ENCODE results near the gene NKAIN2. TPM values are rescaled to one million over a fixed set of nuclear protein-coding genes. Genes with fewer than 3 reads are reported as not detected.
A peak's percentile ranks its signal among the peaks of the same experiment; 100 is the strongest.

Gene NKAIN2
- total RNA-seq, 1 experiment from 2014 or later, result 1.1 TPM

- no peak overlapping the region for H3K4me3 ChIP-seq (ENCODE audit: insufficient read depth, low read depth, low read length)
- no peaks in the 10 kb centered on the region for H3K27me3 ChIP-seq (ENCODE audit: control insufficient read depth, insufficient read depth, low read length)
- no peaks in the 10 kb centered on the region for H3K36me3 ChIP-seq (replicated peaks; ENCODE audit: control insufficient read depth, insufficient read depth, low read length)
- DNase-seq, result no peak
These were observed 964.6 kb downstream of the NKAIN2 start for GRCh38 chr6:124768224-124768623.

DNA sequence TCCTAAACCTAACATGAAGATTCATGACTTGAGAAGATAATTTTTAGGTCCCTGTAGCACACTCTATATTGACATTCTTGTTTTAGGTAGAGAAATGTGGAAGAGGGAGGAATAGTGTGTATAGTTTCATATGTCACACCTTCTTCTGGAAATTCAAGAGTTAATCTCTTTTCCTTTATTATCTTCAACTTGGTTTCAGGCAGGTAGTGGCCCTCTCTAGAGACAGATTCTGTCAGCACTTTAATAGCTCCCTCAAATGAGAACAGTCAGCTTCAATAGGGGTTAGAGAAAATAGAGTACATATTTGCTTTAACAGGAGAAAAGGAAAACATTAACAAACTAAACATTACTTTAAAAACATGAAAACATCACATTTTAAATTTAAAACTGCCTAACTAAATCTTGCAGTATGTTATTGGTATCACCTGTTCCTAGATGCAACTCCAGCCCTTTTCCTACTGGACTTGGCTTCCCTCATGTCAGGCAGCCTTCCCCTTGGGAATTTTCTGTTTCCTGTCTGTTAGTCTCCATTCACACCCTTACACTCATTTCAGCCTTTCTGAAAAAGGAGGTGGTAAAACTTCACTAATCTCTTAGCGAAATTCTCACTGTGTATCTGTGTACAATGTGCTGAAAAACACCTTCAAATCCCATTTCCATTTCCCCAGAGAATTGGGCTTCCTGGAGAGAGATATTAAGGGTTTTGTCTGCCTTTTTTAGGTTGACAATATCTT lies 966.3 kb downstream of the NKAIN2 start:
- no peak for DNase-seq
- Histone ChIP-seq H3K36me3 (replicated peaks; ENCODE audit: control insufficient read depth, insufficient read depth, low read length) (no peaks in the 10 kb centered on the region), H3K27me3 (ENCODE audit: control insufficient read depth, insufficient read depth, low read length) (no peaks in the 10 kb centered on the region), H3K4me3 (ENCODE audit: insufficient read depth, low read depth, low read length) (no peak overlapping the region)

- no peak for DNase-seq
- Histone ChIP-seq H3K36me3 (replicated peaks; ENCODE audit: control insufficient read depth, insufficient read depth, low read length) (no peaks in the 10 kb centered on the region), H3K4me3 (ENCODE audit: insufficient read depth, low read depth, low read length) (no peak overlapping the region), H3K27me3 (ENCODE audit: control insufficient read depth, insufficient read depth, low read length) (no peaks in the 10 kb centered on the region)
These were observed 967.1 kb downstream of the NKAIN2 start for GRCh38 chr6:124770784-124771183.

DNA sequence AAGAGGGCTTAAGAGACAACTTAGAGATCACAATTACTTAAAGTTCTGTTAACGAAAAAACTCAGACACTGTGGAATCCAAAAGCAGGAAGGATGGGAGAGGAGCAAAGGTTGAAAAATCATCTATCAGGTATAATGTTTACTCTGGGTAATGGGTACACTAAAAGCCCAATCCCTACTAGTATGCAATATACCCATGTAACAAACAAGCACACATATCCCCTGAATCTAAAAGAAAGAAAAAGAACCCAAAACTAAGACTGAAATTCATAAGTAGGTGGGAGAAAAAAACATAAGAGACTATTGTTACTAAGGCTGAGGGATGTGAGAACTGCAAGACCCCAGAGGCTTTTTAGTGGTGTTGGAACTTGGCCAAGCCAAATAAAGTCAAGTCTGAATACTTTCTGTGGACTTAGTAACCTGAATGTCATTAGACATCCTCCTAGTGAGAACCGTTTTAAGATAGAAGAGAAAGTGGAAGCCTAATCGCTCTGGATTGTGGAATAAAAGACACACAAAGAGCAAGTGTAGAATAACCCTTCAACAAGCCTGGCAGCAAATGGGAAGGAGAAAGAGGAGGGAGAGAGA lies 969.2 kb downstream of the NKAIN2 start:
- H3K4me3 ChIP-seq (ENCODE audit: insufficient read depth, low read depth, low read length), result no peak overlapping the region
- H3K36me3 ChIP-seq (replicated peaks; ENCODE audit: control insufficient read depth, insufficient read depth, low read length), result no peaks in the 10 kb centered on the region
- DNase-seq, result no peak
- H3K27me3 ChIP-seq (ENCODE audit: control insufficient read depth, insufficient read depth, low read length), result no peaks in the 10 kb centered on the region

DNA sequence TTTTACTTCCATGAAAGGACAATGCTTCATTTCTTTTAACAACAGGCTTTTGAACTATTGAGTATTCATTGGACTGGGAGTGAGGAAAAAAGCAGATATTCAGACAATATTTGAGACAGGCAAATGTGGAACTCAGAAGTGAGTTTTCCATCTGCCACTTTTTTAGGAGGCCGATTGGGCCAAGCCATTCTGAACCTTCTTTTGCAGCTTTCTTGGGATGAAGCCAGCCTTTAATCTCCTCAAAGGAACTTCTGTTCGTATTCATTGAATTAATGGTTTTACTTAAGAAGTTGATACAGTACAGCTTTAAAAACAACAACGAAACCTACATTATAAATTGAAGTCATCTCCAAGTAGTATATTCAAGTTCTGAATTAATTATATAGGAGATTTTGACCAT lies 971.5 kb downstream of the NKAIN2 start:
- Histone ChIP-seq H3K36me3 (replicated peaks; ENCODE audit: control insufficient read depth, insufficient read depth, low read length) (no peaks in the 10 kb centered on the region), H3K4me3 (ENCODE audit: insufficient read depth, low read depth, low read length) (no peak overlapping the region), H3K27me3 (ENCODE audit: control insufficient read depth, insufficient read depth, low read length) (no peaks in the 10 kb centered on the region)
- DNase-seq, result no peak

GRCh38 chr6:124777863-124778262 lies 974.2 kb downstream of the NKAIN2 start:
- no peaks in the 10 kb centered on the region for H3K27me3 ChIP-seq (ENCODE audit: control insufficient read depth, insufficient read depth, low read length)
- H3K36me3 ChIP-seq (replicated peaks; ENCODE audit: control insufficient read depth, insufficient read depth, low read length), result no peaks in the 10 kb centered on the region
- DNase-seq, result no peak
- H3K4me3 ChIP-seq (ENCODE audit: insufficient read depth, low read depth, low read length), result no peak overlapping the region

GRCh38 chr6:124780623-124781022 lies 977.0 kb downstream of the NKAIN2 start:
- no peak for DNase-seq

GRCh38 chr6:124783344-124783743 lies 979.7 kb downstream of the NKAIN2 start:
- no peak for DNase-seq

More at GRCh38 chr6:124780623-124781022, 977.0 kb downstream of the NKAIN2 start:
- no peak overlapping the region for H3K4me3 ChIP-seq (ENCODE audit: insufficient read depth, low read depth, low read length)
- no peaks in the 10 kb centered on the region for H3K27me3 ChIP-seq (ENCODE audit: control insufficient read depth, insufficient read depth, low read length)
- no peaks in the 10 kb centered on the region for H3K36me3 ChIP-seq (replicated peaks; ENCODE audit: control insufficient read depth, insufficient read depth, low read length)

DNA sequence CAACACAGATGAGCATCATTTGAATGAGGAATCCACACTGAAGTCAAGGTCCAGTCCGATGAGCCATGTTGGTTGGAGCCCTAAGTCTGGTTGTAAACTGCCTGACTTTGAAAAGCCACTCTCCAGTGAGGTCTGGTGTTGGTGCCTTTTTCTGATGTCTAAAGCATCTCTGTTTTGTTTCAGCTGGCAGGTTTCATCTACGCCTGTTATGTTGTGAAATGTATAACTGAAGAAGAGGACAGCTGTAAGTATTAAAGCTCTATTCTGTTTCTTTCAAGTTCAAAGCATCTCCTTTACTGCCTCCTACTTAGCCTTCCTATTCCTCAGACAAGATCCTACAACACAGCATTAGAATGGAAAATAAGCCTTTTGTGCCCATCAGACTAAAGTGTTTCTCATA lies 987.5 kb downstream of the NKAIN2 start:
- no peak for DNase-seq
- H3K36me3 ChIP-seq (replicated peaks; ENCODE audit: control insufficient read depth, insufficient read depth, low read length), result no peaks in the 10 kb centered on the region
- no peaks in the 10 kb centered on the region for H3K27me3 ChIP-seq (ENCODE audit: control insufficient read depth, insufficient read depth, low read length)
- H3K4me3 ChIP-seq (ENCODE audit: insufficient read depth, low read depth, low read length), result no peak overlapping the region

More at GRCh38 chr6:124783344-124783743, 979.7 kb downstream of the NKAIN2 start:
- Histone ChIP-seq H3K4me3 (ENCODE audit: insufficient read depth, low read depth, low read length) (no peak overlapping the region), H3K36me3 (replicated peaks; ENCODE audit: control insufficient read depth, insufficient read depth, low read length) (no peaks in the 10 kb centered on the region), H3K27me3 (ENCODE audit: control insufficient read depth, insufficient read depth, low read length) (no peaks in the 10 kb centered on the region)

GRCh38 chr6:124792386-124792785 lies 988.7 kb downstream of the NKAIN2 start:
- Histone ChIP-seq H3K27me3 (ENCODE audit: control insufficient read depth, insufficient read depth, low read length) (no peaks in the 10 kb centered on the region), H3K36me3 (replicated peaks; ENCODE audit: control insufficient read depth, insufficient read depth, low read length) (no peaks in the 10 kb centered on the region), H3K4me3 (ENCODE audit: insufficient read depth, low read depth, low read length) (no peak overlapping the region)
- no peak for DNase-seq

DNA sequence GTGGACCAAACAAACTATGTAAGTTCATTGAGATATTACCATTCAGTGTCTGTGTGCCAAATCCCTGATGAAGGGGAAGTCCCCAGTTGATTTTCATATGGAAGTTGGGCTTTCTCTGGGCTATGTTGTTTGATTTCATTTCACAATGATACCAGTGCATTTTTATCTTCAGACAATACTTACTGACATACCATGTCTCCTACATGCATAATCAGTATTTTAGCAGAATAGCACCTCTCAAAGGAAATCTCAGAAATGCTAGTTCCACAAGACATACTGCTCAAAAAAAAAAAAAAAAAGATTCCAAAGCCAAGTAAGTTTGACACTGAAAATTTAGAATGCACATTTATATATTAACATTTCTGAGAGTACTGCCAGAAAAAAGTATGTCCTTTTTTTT lies 989.7 kb downstream of the NKAIN2 start:
- no peak for DNase-seq
- H3K36me3 ChIP-seq (replicated peaks; ENCODE audit: control insufficient read depth, insufficient read depth, low read length), result no peaks in the 10 kb centered on the region

DNA sequence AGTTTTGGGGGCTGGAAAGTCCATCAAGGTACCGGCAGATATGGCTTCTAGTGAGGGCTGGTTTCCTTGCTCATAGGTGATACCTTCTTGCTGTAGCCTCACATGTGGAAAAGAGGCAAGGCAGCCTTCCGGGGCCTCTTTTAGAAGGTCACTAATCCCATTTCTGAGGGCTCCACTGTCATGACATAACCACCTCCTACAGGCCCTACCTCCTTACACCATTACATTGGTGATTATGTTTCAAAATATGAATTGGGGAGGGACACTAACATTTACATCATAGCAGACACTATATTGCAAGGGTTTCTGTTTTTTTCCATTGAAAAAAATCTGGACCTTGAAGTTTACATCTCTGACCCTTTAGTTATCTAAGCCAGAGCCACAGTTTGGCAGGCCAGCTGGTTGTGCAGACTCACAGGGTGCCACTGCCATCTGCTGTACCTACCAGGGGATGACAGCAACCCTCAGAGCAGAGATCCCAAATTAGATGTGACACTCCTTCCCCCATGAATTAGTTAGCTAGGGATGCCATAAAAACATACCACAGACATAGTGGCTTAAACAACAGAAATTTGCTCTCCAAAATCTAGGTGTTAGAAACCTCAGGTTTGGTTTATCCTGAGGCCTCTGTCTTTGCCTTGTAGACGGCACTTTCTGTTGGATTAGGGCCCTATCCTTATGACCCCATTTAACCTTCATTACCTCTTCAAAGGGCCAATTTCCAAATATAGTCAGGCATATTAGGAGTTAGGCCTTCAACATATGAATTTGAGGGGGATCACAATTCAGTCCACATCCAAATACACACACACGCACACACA lies 992.2 kb downstream of the NKAIN2 start:
- peak; percentile 22 for DNase-seq
- no peaks in the 10 kb centered on the region for H3K27me3 ChIP-seq (ENCODE audit: control insufficient read depth, insufficient read depth, low read length)
- H3K36me3 ChIP-seq (replicated peaks; ENCODE audit: control insufficient read depth, insufficient read depth, low read length), result no peaks in the 10 kb centered on the region
- no peak overlapping the region for H3K4me3 ChIP-seq (ENCODE audit: insufficient read depth, low read depth, low read length)

More for the DNA sequence above, 989.7 kb downstream of the NKAIN2 start:
- H3K4me3 ChIP-seq (ENCODE audit: insufficient read depth, low read depth, low read length), result no peak overlapping the region
- H3K27me3 ChIP-seq (ENCODE audit: control insufficient read depth, insufficient read depth, low read length), result no peaks in the 10 kb centered on the region

DNA sequence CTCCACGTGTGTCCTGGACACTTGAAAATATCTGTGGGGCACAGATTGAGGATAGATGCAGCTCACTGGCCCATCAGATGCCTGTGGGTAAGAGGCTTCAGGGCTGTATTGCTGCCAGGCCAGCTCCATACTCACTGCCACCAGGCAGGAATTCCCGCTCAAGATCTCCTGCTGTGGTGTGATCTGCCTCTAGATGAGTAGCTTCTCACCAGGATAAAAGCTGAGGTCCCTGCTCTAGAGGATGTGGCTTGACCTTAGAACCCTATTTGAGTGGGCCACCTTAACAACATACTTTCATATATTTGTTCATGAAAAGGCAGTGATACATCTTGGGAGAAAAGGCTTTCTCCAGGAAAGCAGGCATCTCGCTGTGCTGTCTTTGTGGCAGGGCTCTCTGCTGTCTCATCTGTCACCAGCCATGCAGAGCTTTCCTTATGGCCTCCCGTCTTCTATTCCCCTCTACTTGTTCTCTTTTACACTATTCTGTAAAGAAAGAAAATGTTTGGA lies 992.9 kb downstream of the NKAIN2 start:
- no peaks in the 10 kb centered on the region for H3K36me3 ChIP-seq (replicated peaks; ENCODE audit: control insufficient read depth, insufficient read depth, low read length)
- no peaks in the 10 kb centered on the region for H3K27me3 ChIP-seq (ENCODE audit: control insufficient read depth, insufficient read depth, low read length)
- peak; percentile 6 for DNase-seq
- no peak overlapping the region for H3K4me3 ChIP-seq (ENCODE audit: insufficient read depth, low read depth, low read length)

DNA sequence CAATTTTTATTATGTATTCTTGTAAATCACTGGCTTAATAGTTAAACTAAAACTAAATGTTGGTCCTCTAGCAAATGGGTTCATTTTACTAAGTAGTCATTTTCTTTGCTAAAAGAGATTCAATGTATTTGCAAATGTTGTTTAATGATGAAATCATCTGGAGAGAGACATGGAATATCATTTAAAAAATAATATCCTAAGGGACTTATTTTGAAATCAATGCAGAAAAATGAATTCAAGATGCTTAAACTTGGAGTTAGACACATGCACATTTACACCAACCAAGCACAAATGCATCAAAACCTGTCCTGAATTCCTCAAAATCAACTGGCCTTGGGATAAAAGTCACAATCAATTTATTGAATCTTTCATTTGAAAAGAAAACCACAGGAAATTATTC lies 993.6 kb downstream of the NKAIN2 start:
- no peaks in the 10 kb centered on the region for H3K27me3 ChIP-seq (ENCODE audit: control insufficient read depth, insufficient read depth, low read length)
- no peak overlapping the region for H3K4me3 ChIP-seq (ENCODE audit: insufficient read depth, low read depth, low read length)
- no peaks in the 10 kb centered on the region for H3K36me3 ChIP-seq (replicated peaks; ENCODE audit: control insufficient read depth, insufficient read depth, low read length)
- DNase-seq, result no peak

Measured in H7 (cell line).